HG03520 (cell line): Measurements from ENCODE around the gene GALNT14.
"Not testable (repeated sequence)": the region's sequence is repeated elsewhere in the genome, so short reads cannot be mapped to it uniquely, and the experiment has no call there.

Experiments
- ATAC-seq: cut with Tn5 transposase; IDR thresholded peaks from one replicate; pipeline ENCODE4 v1.9.1; 2021; ENCODE audit warnings: mild to moderate bottlenecking, moderate library complexity; ENCODE audit not compliant: unreplicated experiment

Gene GALNT14

GRCh38 chr2:31138037-31138962, at the start of gene GALNT14:
Gene GALNT14, minus strand, starts transcription at chr2:31138440. Its CDS starts 354 bp downstream, at chr2:31138086.
- ATAC-seq, result peak; percentile 47

GRCh38 chr2:31187166-31187565, 48.9 kb upstream of the GALNT14 start:
- no peak for ATAC-seq

GRCh38 chr2:31183973-31184372, 45.7 kb upstream of the GALNT14 start:
- ATAC-seq, result not testable (repeated sequence)

- no peak for ATAC-seq
Observed at GRCh38 chr2:31176742-31177141, 38.5 kb upstream of the GALNT14 start.

GRCh38 chr2:31171142-31171541, 32.9 kb upstream of the GALNT14 start:
- no peak for ATAC-seq

- no peak for ATAC-seq
Observed at GRCh38 chr2:31170071-31170698, 31.9 kb upstream of the GALNT14 start.

GRCh38 chr2:31168291-31168690, 30.1 kb upstream of the GALNT14 start:
- no peak for ATAC-seq

GRCh38 chr2:31166925-31167324, 28.7 kb upstream of the GALNT14 start:
- ATAC-seq, result no peak

- no peak for ATAC-seq
Observed at GRCh38 chr2:31163011-31163539, 24.8 kb upstream of the GALNT14 start.

- no peak for ATAC-seq
Observed at GRCh38 chr2:31161637-31162036, 23.4 kb upstream of the GALNT14 start.

GRCh38 chr2:31151501-31151900, 13.3 kb upstream of the GALNT14 start:
- no peak for ATAC-seq

- no peak for ATAC-seq
Observed at GRCh38 chr2:31150120-31150670, 12.0 kb upstream of the GALNT14 start.

- ATAC-seq, result no peak
Observed at GRCh38 chr2:31148514-31148913, 10.3 kb upstream of the GALNT14 start.

GRCh38 chr2:31147645-31148044, 9.4 kb upstream of the GALNT14 start:
- ATAC-seq, result no peak

- ATAC-seq, result no peak
Observed at GRCh38 chr2:31142110-31142509, 3.9 kb upstream of the GALNT14 start.

- no peak for ATAC-seq
Observed at GRCh38 chr2:31141443-31142085, 3.3 kb upstream of the GALNT14 start.

- no peak for ATAC-seq
Observed at GRCh38 chr2:31140151-31140550, 1.9 kb upstream of the GALNT14 start.

- ATAC-seq, result no peak
Observed at GRCh38 chr2:31139671-31140070, 1.4 kb upstream of the GALNT14 start.

- peak; percentile 6 for ATAC-seq
Observed at GRCh38 chr2:31137211-31138036, 816 bp downstream of the GALNT14 start.

GRCh38 chr2:31136732-31137131, 1.5 kb downstream of the GALNT14 start:
- no peak for ATAC-seq
